GM23338 (cell line): ENCODE data around the gene TRIM42.

ENCODE experiments used
- POLR2AphosphoS5 ChIP-seq: IDR thresholded peaks from 2 replicates; pipeline ENCODE4 v1.6.1; 2016; ENCODE audit warnings: antibody characterized with exemption, low read depth
- TF ChIP-seq, protein P1 (sequence below), 2 experiments: fragments of 200-600 bp in 1 of 2; sonication (generic) in 1 of 2; conservative IDR thresholded peaks; 2 replicates each; pipeline versions ENCODE4 v1.5.1 to v1.6.1; 2016 to 2017; ENCODE audit warnings: antibody characterized with exemption in 2 of 2, low read depth in 2 of 2, mild to moderate bottlenecking in 2 of 2, moderate library complexity in 1 of 2

DNA sequence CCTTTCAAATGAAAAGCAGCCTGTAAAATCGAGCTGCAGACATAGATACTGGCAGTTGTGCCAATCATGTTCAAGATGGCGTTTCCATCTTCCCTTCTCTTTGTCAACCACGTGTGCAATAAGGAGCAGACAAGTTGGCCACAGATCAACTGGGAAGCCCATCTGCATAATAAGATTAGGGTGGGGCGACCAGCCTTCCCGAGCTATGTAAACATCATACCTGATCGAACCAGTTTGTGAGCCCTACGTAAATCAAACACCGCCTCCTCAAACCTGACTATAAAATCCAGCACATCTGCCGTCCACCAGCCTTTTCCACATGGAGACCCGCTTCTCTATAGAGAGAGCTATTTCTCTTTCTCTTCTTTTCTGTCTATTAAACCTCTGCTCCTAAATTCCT is 37.2 kb downstream of the TRIM42 start:
- TF ChIP-seq, protein P1, sequence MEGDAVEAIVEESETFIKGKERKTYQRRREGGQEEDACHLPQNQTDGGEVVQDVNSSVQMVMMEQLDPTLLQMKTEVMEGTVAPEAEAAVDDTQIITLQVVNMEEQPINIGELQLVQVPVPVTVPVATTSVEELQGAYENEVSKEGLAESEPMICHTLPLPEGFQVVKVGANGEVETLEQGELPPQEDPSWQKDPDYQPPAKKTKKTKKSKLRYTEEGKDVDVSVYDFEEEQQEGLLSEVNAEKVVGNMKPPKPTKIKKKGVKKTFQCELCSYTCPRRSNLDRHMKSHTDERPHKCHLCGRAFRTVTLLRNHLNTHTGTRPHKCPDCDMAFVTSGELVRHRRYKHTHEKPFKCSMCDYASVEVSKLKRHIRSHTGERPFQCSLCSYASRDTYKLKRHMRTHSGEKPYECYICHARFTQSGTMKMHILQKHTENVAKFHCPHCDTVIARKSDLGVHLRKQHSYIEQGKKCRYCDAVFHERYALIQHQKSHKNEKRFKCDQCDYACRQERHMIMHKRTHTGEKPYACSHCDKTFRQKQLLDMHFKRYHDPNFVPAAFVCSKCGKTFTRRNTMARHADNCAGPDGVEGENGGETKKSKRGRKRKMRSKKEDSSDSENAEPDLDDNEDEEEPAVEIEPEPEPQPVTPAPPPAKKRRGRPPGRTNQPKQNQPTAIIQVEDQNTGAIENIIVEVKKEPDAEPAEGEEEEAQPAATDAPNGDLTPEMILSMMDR (conservative IDR thresholded peaks at IDR 0.05; ENCODE audit: low read depth in 2 of 2) = no peak
- TF ChIP-seq POLR2AphosphoS5 = no peak
